Retinal pigment epithelial cell (primary cell): ENCODE data around the gene RITA1.

Source experiments
- DNase-seq: peaks from one replicate; pipeline ENCODE4 v3.0.0-alpha.2; 2010; ENCODE audit warnings: low read depth
- H3K4me3 ChIP-seq: 2 replicates; pipeline ENCODE4 v1.5.1; 2011; ENCODE audit warnings: mild to moderate bottlenecking, low read length, control low read depth, moderate library complexity
- TF ChIP-seq, protein P1 (sequence below): conservative IDR thresholded peaks from 2 replicates; pipeline ENCODE4 v1.5.1; 2011; ENCODE audit warnings: low read depth, low read length, control low read depth, inconsistent platforms

Gene RITA1

GRCh38 chr12:113142173-113142885 lies 43.2 kb upstream of the RITA1 start:
- TF ChIP-seq, protein P1, sequence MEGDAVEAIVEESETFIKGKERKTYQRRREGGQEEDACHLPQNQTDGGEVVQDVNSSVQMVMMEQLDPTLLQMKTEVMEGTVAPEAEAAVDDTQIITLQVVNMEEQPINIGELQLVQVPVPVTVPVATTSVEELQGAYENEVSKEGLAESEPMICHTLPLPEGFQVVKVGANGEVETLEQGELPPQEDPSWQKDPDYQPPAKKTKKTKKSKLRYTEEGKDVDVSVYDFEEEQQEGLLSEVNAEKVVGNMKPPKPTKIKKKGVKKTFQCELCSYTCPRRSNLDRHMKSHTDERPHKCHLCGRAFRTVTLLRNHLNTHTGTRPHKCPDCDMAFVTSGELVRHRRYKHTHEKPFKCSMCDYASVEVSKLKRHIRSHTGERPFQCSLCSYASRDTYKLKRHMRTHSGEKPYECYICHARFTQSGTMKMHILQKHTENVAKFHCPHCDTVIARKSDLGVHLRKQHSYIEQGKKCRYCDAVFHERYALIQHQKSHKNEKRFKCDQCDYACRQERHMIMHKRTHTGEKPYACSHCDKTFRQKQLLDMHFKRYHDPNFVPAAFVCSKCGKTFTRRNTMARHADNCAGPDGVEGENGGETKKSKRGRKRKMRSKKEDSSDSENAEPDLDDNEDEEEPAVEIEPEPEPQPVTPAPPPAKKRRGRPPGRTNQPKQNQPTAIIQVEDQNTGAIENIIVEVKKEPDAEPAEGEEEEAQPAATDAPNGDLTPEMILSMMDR: no peak
- DNase-seq: no peak
- no peak overlapping the region for H3K4me3 ChIP-seq

GRCh38 chr12:113142886-113143332 lies 42.6 kb upstream of the RITA1 start:
- TF ChIP-seq, protein P1: no peak
- no peak for DNase-seq
- no peak overlapping the region for H3K4me3 ChIP-seq

DNA sequence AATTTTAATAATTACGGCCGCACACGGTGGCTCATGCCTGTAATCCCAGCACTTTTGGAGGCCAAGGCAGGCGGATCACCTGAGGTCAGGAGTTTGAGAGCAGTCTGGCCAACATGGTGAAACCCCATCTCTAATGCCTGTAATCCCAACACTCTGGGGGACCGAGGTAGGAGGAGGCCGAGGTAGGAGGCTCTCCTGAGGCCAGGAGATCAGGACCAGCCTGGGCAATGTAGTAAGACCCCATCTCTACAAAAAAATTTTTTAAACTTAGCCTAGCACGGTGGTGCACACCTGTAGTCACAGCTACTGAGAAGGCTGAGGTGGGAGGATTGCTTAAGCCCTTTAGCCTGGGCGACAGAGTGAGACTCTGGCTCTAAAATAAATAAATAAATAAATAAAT lies 41.6 kb upstream of the RITA1 start:
- H3K4me3 ChIP-seq: no peak overlapping the region
- DNase-seq: no peak
- TF ChIP-seq, protein P1: no peak

DNA sequence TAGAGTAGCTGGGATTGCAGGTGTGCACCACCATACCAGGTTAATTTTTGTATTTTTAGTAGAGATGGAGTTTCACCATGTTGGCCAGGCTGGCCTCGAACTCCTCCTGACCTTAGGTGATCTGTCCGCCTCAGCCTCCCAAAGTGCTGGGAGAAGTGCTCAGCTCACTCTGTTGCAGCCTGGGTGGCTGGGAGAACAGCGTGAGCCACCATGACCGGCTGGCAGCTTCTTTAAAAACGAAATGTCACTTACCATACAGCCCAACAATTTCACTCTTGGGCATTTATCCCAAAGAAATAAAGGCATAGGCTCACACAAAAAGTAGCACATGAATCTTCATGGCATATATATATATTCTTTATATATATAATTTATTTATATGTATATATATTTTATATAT lies 40.7 kb upstream of the RITA1 start:
- TF ChIP-seq, protein P1: no peak
- DNase-seq: no peak
- H3K4me3 ChIP-seq: no peak overlapping the region

GRCh38 chr12:113145720-113146551 lies 39.6 kb upstream of the RITA1 start:
- TF ChIP-seq, protein P1: no peak
- H3K4me3 ChIP-seq: no peak overlapping the region
- DNase-seq: no peak

- DNase-seq: no peak
- no peak overlapping the region for H3K4me3 ChIP-seq
- TF ChIP-seq, protein P1: no peak
Measured at GRCh38 chr12:113146999-113147398, 38.5 kb upstream of the RITA1 start.
